Endodermal cell (in vitro differentiated cells): ENCODE measurements around the gene MEIKIN. TPM values are rescaled to one million over a fixed set of nuclear protein-coding genes. Genes with fewer than 3 reads are reported as not detected.
"Not testable (repeated sequence)": the region's sequence is repeated elsewhere in the genome, so short reads cannot be mapped to it uniquely, and the experiment has no call there.

ENCODE experiments used
- DNase-seq: peaks from one replicate; pipeline ENCODE4 v3.0.0-alpha.2; 2017
- H3K27ac ChIP-seq: 2 replicates; pipeline ENCODE4 v1.5.1; 2013; ENCODE audit warnings: mild to moderate bottlenecking, low read depth, low read length, moderate library complexity
- H3K27me3 ChIP-seq: 2 replicates; pipeline ENCODE4 v1.6.1; 2013; ENCODE audit warnings: mild to moderate bottlenecking, low read length, moderate library complexity; ENCODE audit not compliant: insufficient read depth, control insufficient read depth, poor library complexity, severe bottlenecking
- H3K36me3 ChIP-seq: 2 replicates; pipeline ENCODE4 v1.7.0; 2013; ENCODE audit warnings: mild to moderate bottlenecking, low read length, moderate library complexity; ENCODE audit not compliant: control insufficient read depth, insufficient read depth
- H3K4me1 ChIP-seq: one replicate; pipeline ENCODE4 v1.7.0; 2013; ENCODE audit warnings: low read length; ENCODE audit not compliant: control insufficient read depth, insufficient read depth
- H3K4me3 ChIP-seq: 2 replicates; pipeline ENCODE4 v1.5.1; 2013; ENCODE audit warnings: mild to moderate bottlenecking, low read length, moderate library complexity
- H3K9ac ChIP-seq: 2 replicates; pipeline ENCODE4 v1.6.1; 2013; ENCODE audit warnings: mild to moderate bottlenecking, low read length, moderate library complexity; ENCODE audit not compliant: poor library complexity, severe bottlenecking; ENCODE audit errors: extremely low read depth
- H3K9me3 ChIP-seq: 2 replicates; pipeline ENCODE4 v1.6.1; 2013; ENCODE audit warnings: mild to moderate bottlenecking, low read length, moderate library complexity; ENCODE audit not compliant: control insufficient read depth
- H3K27ac Mint-ChIP-seq: 2 replicates; pipeline ENCODE4 v1.8.0; 2020; ENCODE audit warnings: mixed read lengths
- H3K27me3 Mint-ChIP-seq: 2 replicates; pipeline ENCODE4 v1.8.0; 2021; ENCODE audit warnings: mild to moderate bottlenecking, mixed read lengths; ENCODE audit not compliant: insufficient read depth
- H3K36me3 Mint-ChIP-seq: 2 replicates; pipeline ENCODE4 v1.8.0; 2020; ENCODE audit warnings: low read depth, mixed read lengths
- H3K4me1 Mint-ChIP-seq: 2 replicates; pipeline ENCODE4 v1.8.0; 2020; ENCODE audit warnings: mixed read lengths
- H3K4me3 Mint-ChIP-seq: 2 replicates; pipeline ENCODE4 v1.8.0; 2020; ENCODE audit warnings: mild to moderate bottlenecking, moderate library complexity, mixed read lengths
- H3K9me3 Mint-ChIP-seq: 2 replicates; pipeline ENCODE4 v1.8.0; 2020; ENCODE audit warnings: mild to moderate bottlenecking, mixed read lengths
- WGBS, 2 experiments: methylation state at CpG; one replicate each; pipeline versions ENCODE4 v1.1.5 to v1.1.7; 2013; ENCODE audit warnings: missing lambda C conversion rate in 2 of 2, mixed read lengths in 1 of 2; ENCODE audit not compliant: insufficient coverage in 1 of 2, insufficient read length in 1 of 2; 5-methylcytosine and 5-hydroxymethylcytosine counted together
- total RNA-seq, 2 donors: library from RNA; stranded (reverse); fragmentation: NEBNext Ultra II Directional in 1 of 2; extraction: Animal tissue kit (Norgen Biotek cat#: 25700) in 1 of 2; gene quantifications; 2 replicates in 1 of 2; 3 replicates in 1 of 2; pipeline ENCODE4 v1.2.1, GENCODE V29; 2021
- TF ChIP-seq, protein P1 (sequence below): fragments of 200-600 bp; sonication (generic); conservative IDR thresholded peaks from 2 replicates; pipeline ENCODE4 v1.5.0; 2021; ENCODE audit warnings: antibody characterized with exemption, mild to moderate bottlenecking

Gene MEIKIN
- total RNA-seq, 2 donors from 2014 or later: not detected

DNA sequence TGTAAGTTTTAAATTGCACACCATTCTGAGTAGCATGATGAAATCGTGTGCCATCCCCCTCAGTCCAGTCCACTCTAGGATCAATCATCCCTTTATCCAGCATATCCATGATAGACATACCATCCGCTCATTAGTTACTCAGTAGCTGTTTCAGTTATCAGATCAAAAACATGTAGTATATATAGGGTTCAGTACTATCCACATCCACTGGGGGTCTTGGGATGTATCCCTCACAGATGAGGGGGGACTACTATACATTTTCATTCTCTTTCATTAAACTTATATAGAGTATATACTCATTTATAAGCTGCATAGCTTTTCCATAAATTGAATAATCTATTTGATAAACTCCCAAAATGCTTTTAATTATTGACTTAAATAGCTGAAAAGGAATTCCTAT lies 67.6 kb downstream of the MEIKIN start:
- H3K27me3 Mint-ChIP-seq: no peaks in the 10 kb centered on the region
- H3K36me3 Mint-ChIP-seq: no peaks in the 10 kb centered on the region
- whole genome bisulfite sequencing, 2 experiments: 92 to 100% methylated on average over 1 of the region's 2 CpGs
- Histone ChIP-seq H3K4me3 (no peak overlapping the region), H3K27me3 (peaks cover 5% of the 10 kb centered on the region), H3K27ac (no peak overlapping the region), H3K9ac (no peak overlapping the region), H3K9me3 (no peaks in the 10 kb centered on the region), H3K36me3 (no peaks in the 10 kb centered on the region), H3K4me1 (no peaks in the 10 kb centered on the region)
- no peaks in the 10 kb centered on the region for H3K4me1 Mint-ChIP-seq
- H3K27ac Mint-ChIP-seq: no peak overlapping the region
- TF ChIP-seq, protein P1, sequence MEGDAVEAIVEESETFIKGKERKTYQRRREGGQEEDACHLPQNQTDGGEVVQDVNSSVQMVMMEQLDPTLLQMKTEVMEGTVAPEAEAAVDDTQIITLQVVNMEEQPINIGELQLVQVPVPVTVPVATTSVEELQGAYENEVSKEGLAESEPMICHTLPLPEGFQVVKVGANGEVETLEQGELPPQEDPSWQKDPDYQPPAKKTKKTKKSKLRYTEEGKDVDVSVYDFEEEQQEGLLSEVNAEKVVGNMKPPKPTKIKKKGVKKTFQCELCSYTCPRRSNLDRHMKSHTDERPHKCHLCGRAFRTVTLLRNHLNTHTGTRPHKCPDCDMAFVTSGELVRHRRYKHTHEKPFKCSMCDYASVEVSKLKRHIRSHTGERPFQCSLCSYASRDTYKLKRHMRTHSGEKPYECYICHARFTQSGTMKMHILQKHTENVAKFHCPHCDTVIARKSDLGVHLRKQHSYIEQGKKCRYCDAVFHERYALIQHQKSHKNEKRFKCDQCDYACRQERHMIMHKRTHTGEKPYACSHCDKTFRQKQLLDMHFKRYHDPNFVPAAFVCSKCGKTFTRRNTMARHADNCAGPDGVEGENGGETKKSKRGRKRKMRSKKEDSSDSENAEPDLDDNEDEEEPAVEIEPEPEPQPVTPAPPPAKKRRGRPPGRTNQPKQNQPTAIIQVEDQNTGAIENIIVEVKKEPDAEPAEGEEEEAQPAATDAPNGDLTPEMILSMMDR: peak; percentile 43
- H3K9me3 Mint-ChIP-seq: peaks cover 7% of the 10 kb centered on the region
- no peak overlapping the region for H3K4me3 Mint-ChIP-seq
- DNase-seq: no peak

DNA sequence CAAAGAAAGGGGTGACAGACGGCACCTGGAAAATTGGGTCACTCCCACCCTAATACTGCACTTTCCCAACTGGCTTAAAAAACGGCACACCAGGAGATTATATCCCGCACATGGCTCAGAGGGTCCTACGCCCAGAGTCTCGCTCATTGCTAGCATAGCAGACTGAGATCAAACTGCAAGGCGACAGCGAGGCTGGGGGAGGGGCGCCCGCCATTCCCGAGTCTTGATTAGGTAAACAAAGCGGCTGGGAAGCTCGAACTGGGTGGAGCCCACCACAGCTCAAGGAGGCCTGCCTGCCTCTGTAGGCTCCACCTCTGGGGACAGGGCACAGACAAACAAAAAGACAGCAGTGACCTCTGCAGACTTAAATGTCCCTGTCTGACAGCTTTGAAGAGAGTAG lies 74.2 kb downstream of the MEIKIN start:
- not testable (repeated sequence) for H3K4me1 ChIP-seq
- WGBS, 2 experiments: 90 to 95% methylated on average over 10 to 12 of the region's 12 CpGs

GRCh38 chr5:131867524-131867923 lies 77.9 kb downstream of the MEIKIN start:
- TF ChIP-seq, protein P1: no peak
- H3K36me3 ChIP-seq: no peaks in the 10 kb centered on the region
- peaks cover 87% of the 10 kb centered on the region for H3K9me3 Mint-ChIP-seq
- DNase-seq: no peak
- H3K9ac ChIP-seq: no peak overlapping the region
- no peaks in the 10 kb centered on the region for H3K27me3 ChIP-seq
- H3K27me3 Mint-ChIP-seq: no peaks in the 10 kb centered on the region
- no peak overlapping the region for H3K4me3 Mint-ChIP-seq
- H3K9me3 ChIP-seq: peaks cover 35% of the 10 kb centered on the region
- no peak overlapping the region for H3K27ac ChIP-seq
- no peaks in the 10 kb centered on the region for H3K4me1 Mint-ChIP-seq
- no peak overlapping the region for H3K4me3 ChIP-seq
- no peaks in the 10 kb centered on the region for H3K4me1 ChIP-seq
- no peak overlapping the region for H3K27ac Mint-ChIP-seq
- no peaks in the 10 kb centered on the region for H3K36me3 Mint-ChIP-seq
- 48 to 50% methylated on average over 2 of the region's 2 CpGs for WGBS, 2 experiments

More for the DNA sequence above, 74.2 kb downstream of the MEIKIN start:
- not testable (repeated sequence) for H3K4me3 Mint-ChIP-seq, H3K27me3 Mint-ChIP-seq, H3K9ac ChIP-seq, H3K4me3 ChIP-seq, H3K4me1 Mint-ChIP-seq, H3K27ac ChIP-seq, H3K27me3 ChIP-seq, H3K36me3 ChIP-seq, H3K36me3 Mint-ChIP-seq, DNase-seq, H3K27ac Mint-ChIP-seq
- peaks cover 26% of the 10 kb centered on the region for H3K9me3 ChIP-seq
- peaks cover 64% of the 10 kb centered on the region for H3K9me3 Mint-ChIP-seq

- Histone ChIP-seq H3K27me3 (no peaks in the 10 kb centered on the region), H3K4me1 (no peaks in the 10 kb centered on the region), H3K36me3 (no peaks in the 10 kb centered on the region), H3K9ac (no peak overlapping the region), H3K27ac (no peak overlapping the region), H3K9me3 (peaks cover 25% of the 10 kb centered on the region), H3K4me3 (no peak overlapping the region)
- no peaks in the 10 kb centered on the region for H3K4me1 Mint-ChIP-seq
- TF ChIP-seq, protein P1: no peak
- H3K9me3 Mint-ChIP-seq: peaks cover 54% of the 10 kb centered on the region
- no peaks in the 10 kb centered on the region for H3K27me3 Mint-ChIP-seq
- no peak overlapping the region for H3K27ac Mint-ChIP-seq
- WGBS, 2 experiments: 84 to 94% methylated on average over 2 to 5 of the region's 5 CpGs
- H3K4me3 Mint-ChIP-seq: no peak overlapping the region
- DNase-seq: no peak
- H3K36me3 Mint-ChIP-seq: no peaks in the 10 kb centered on the region
Measured at GRCh38 chr5:131863700-131864099, 81.8 kb downstream of the MEIKIN start.
